ENCODE results near the gene ATF5.

The ATF5 gene

GRCh38 chr19:49895566-49896297, 33.3 kb upstream of the ATF5 start:
- peak; percentile 62 for DNase-seq

GRCh38 chr19:49896863-49897621, 32.0 kb upstream of the ATF5 start, which contains the start of gene IL4I1:
Gene IL4I1 (minus strand): TSS chr19:49896887. CDS start chr19:49896160, 727 bp downstream.
- peak; percentile 74 for DNase-seq

GRCh38 chr19:49904136-49904535, 24.9 kb upstream of the ATF5 start:
- no peak for DNase-seq

- no peak for DNase-seq
Observed at GRCh38 chr19:49906879-49907564, 22.0 kb upstream of the ATF5 start.

- DNase-seq, result no peak
Observed at GRCh38 chr19:49907745-49908446, 21.1 kb upstream of the ATF5 start.

GRCh38 chr19:49908480-49909420, 20.3 kb upstream of the ATF5 start:
- DNase-seq, result no peak

GRCh38 chr19:49910179-49910578, 18.8 kb upstream of the ATF5 start:
- no peak for DNase-seq

- DNase-seq, result peak; percentile 51
Observed at GRCh38 chr19:49911381-49912145, 17.4 kb upstream of the ATF5 start.

GRCh38 chr19:49912965-49913685, 15.9 kb upstream of the ATF5 start:
- no peak for DNase-seq

- no peak for DNase-seq
Observed at GRCh38 chr19:49913720-49914119, 15.3 kb upstream of the ATF5 start.

GRCh38 chr19:49915271-49915670, 13.7 kb upstream of the ATF5 start:
- DNase-seq, result no peak

GRCh38 chr19:49916839-49917733, 11.9 kb upstream of the ATF5 start:
- DNase-seq, result no peak

- no peak for DNase-seq
Observed at GRCh38 chr19:49918089-49918488, 10.9 kb upstream of the ATF5 start.

GRCh38 chr19:49920624-49921363, 8.2 kb upstream of the ATF5 start:
- DNase-seq, result no peak

GRCh38 chr19:49921871-49922795, 6.9 kb upstream of the ATF5 start:
- DNase-seq, result peak; percentile 38

- no peak for DNase-seq
Observed at GRCh38 chr19:49923055-49924003, 5.7 kb upstream of the ATF5 start.

Measured in activated CD4-positive, alpha-beta T cell treated with anti-CD3 and anti-CD28 coated beads for 48 hours (primary cell).